Stimulated activated CD4-positive, alpha-beta T cell treated with anti-CD3 and anti-CD28 coated beads, Interleukin-4, amount 100 ng/mL, for 48 hours (primary cell): ENCODE data around the gene RBM19.

ENCODE experiments used
- DNase-seq, 2 donors: peaks; one replicate each; pipeline ENCODE4 v3.0.0-alpha.2; 2020; ENCODE audit warnings: low read depth in 2 of 2

The RBM19 gene

GRCh38 chr12:113882690-113883089 lies 83.4 kb downstream of the RBM19 start:
- DNase-seq, result no peak

- DNase-seq, result no peak
Observed at GRCh38 chr12:113880988-113881962, 84.8 kb downstream of the RBM19 start.

GRCh38 chr12:113880326-113880725 lies 85.8 kb downstream of the RBM19 start:
- no peak for DNase-seq

GRCh38 chr12:113879658-113880057 lies 86.5 kb downstream of the RBM19 start:
- DNase-seq, result no peak

GRCh38 chr12:113877607-113878006 lies 88.5 kb downstream of the RBM19 start:
- DNase-seq, result no peak

- DNase-seq, result no peak
Observed at GRCh38 chr12:113876160-113876559, 90.0 kb downstream of the RBM19 start.

- no peak for DNase-seq
Observed at GRCh38 chr12:113875691-113876090, 90.4 kb downstream of the RBM19 start.

GRCh38 chr12:113874999-113875561 lies 91.0 kb downstream of the RBM19 start:
- no peak for DNase-seq

- no peak for DNase-seq
Observed at GRCh38 chr12:113874326-113874725, 91.8 kb downstream of the RBM19 start.

GRCh38 chr12:113873740-113874139 lies 92.4 kb downstream of the RBM19 start:
- DNase-seq, result no peak

- DNase-seq, result no peak
Observed at GRCh38 chr12:113870890-113871289, 95.2 kb downstream of the RBM19 start.

- no peak for DNase-seq
Observed at GRCh38 chr12:113870035-113870434, 96.1 kb downstream of the RBM19 start.

- DNase-seq, result no peak
Observed at GRCh38 chr12:113868365-113868764, 97.8 kb downstream of the RBM19 start.

- no peak for DNase-seq
Observed at GRCh38 chr12:113867258-113867657, 98.9 kb downstream of the RBM19 start.

- no peak for DNase-seq
Observed at GRCh38 chr12:113866496-113866895, 99.6 kb downstream of the RBM19 start.

- no peak for DNase-seq
Observed at GRCh38 chr12:113863455-113863845, 102.7 kb downstream of the RBM19 start.

GRCh38 chr12:113862590-113863454 lies 103.3 kb downstream of the RBM19 start:
- DNase-seq, result no peak

- no peak for DNase-seq
Observed at GRCh38 chr12:113861708-113862312, 104.3 kb downstream of the RBM19 start.

- DNase-seq, result no peak
Observed at GRCh38 chr12:113860950-113861349, 105.2 kb downstream of the RBM19 start.

- DNase-seq, result no peak
Observed at GRCh38 chr12:113860059-113860820, 105.9 kb downstream of the RBM19 start.

- DNase-seq, result no peak
Observed at GRCh38 chr12:113858841-113859386, 107.2 kb downstream of the RBM19 start.
